Measurements from ENCODE around the gene FAM219A.
"Not testable (repeated sequence)": the region's sequence is repeated elsewhere in the genome, so short reads cannot be mapped to it uniquely, and the experiment has no call there.

FAM219A gene

DNA sequence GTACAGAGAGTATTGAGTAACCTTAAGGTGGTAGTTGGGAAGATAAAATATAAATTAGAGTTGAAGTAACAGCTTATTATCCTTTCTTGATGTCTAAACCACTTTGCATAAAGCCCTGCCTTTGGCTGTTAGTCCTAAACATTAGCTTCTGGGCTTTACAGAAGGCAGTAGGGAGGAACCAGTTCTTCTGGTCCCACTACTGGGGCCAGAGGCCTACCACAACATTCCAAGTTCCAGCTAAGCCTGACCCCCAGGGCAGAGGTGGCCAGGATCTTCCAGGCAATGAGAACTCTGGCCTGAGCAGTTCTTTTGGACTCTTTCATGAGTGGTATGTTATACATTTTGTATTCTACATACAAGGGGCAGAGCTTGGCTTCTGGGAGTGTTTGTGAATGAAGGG is 26.3 kb upstream of the FAM219A start:
- peaks cover 10% of the 10 kb centered on the region; the same call in 1 of the 2 replicates for H3K27me3 ChIP-seq (ENCODE audit: control insufficient read depth, insufficient read depth, low read length)
- H3K27ac ChIP-seq (ENCODE audit: low read depth, low read length), result no peak overlapping the region
- no peaks in the 10 kb centered on the region for H3K9me3 ChIP-seq (ENCODE audit: control insufficient read depth, insufficient read depth, low read depth, low read length)
- no peaks in the 10 kb centered on the region for H3K4me1 ChIP-seq (ENCODE audit: control insufficient read depth, insufficient read depth, low read length)
- H3K4me3 ChIP-seq (ENCODE audit: low read depth, low read length), result no peak overlapping the region
- no peaks in the 10 kb centered on the region for H3K36me3 ChIP-seq (ENCODE audit: control insufficient read depth, insufficient read depth, low read length)
- no peak overlapping the region for H3K9ac ChIP-seq (ENCODE audit: low read length)

DNA sequence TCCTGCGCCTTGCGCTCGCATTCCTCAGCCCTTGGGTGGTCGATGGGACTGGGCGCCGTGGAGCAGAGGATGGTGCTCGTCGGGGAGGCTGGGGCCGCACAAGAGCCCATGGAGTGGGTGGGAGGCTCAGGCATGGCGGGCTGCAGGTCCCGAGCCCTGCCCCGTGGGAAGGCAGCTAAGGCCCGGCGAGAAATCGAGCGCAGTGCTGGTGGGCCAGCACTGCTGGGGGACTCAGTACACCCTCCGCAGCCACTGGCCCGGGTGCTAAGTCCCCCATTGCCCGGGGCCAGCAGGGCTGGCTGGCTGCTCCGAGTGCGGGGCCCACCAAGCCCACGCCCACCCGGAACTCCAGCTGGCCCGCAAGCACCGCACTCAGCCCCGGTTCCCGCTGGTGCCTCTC is 24.4 kb upstream of the FAM219A start:
- not testable (repeated sequence) for H3K27ac ChIP-seq (ENCODE audit: low read depth, low read length); H3K27me3 ChIP-seq (ENCODE audit: control insufficient read depth, insufficient read depth, low read length)

DNA sequence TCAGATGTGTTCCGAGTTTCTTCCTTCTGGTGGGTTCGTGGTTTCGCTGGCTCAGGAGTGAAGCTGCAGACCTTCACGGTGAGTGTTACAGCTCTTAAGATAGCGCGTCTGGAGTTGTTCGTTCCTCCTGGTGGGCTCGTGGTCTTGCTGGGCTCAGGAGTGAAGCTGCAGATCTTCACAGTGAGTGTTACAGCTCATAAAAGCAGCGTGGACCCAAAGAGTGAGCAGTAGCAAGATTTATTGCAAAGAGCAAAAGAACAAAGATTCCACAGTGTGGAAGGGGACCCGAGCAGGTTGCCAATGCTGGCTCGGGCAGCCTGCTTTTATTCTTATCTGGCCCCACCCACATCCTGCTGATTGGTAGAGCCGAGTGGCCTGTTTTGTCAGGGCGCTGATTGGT is 23.2 kb upstream of the FAM219A start:
- H3K9ac ChIP-seq (ENCODE audit: low read length); H3K4me3 ChIP-seq (ENCODE audit: low read depth, low read length); H3K4me1 ChIP-seq (ENCODE audit: control insufficient read depth, insufficient read depth, low read length); H3K9me3 ChIP-seq (ENCODE audit: control insufficient read depth, insufficient read depth, low read depth, low read length); H3K27ac ChIP-seq (ENCODE audit: low read depth, low read length); H3K27me3 ChIP-seq (ENCODE audit: control insufficient read depth, insufficient read depth, low read length); H3K36me3 ChIP-seq (ENCODE audit: control insufficient read depth, insufficient read depth, low read length): not testable (repeated sequence)

More for the DNA sequence above, 24.4 kb upstream of the FAM219A start:
- H3K4me1 ChIP-seq (ENCODE audit: control insufficient read depth, insufficient read depth, low read length); H3K9me3 ChIP-seq (ENCODE audit: control insufficient read depth, insufficient read depth, low read depth, low read length); H3K36me3 ChIP-seq (ENCODE audit: control insufficient read depth, insufficient read depth, low read length); H3K9ac ChIP-seq (ENCODE audit: low read length); H3K4me3 ChIP-seq (ENCODE audit: low read depth, low read length): not testable (repeated sequence)

DNA sequence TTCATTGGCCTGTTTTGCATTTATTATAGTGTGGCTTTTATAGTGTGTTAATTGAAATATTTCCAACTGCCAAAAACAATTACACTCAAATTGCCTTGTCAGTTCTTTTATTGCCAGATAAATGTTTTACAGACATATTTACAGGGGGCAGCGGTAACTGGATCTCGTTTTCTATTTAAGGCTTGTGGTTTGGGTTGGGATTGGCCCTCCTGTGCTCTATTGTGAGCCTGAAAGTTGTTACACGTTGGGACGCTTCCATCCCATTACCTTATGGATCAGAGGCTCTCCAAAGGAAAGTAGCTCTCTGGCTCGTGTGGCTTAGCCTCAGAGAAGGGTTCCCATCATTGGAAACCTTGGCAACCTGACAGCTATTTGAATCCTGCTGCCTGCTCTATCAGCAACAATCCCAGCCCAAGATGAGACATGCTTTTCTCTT is 21.1 kb upstream of the FAM219A start:
- H3K9me3 ChIP-seq (ENCODE audit: control insufficient read depth, insufficient read depth, low read depth, low read length), result no peaks in the 10 kb centered on the region
- H3K36me3 ChIP-seq (ENCODE audit: control insufficient read depth, insufficient read depth, low read length), result no peaks in the 10 kb centered on the region
- no peaks in the 10 kb centered on the region for H3K4me1 ChIP-seq (ENCODE audit: control insufficient read depth, insufficient read depth, low read length)
- no peak overlapping the region for H3K9ac ChIP-seq (ENCODE audit: low read length)
- H3K27ac ChIP-seq (ENCODE audit: low read depth, low read length), result no peak overlapping the region
- no peaks in the 10 kb centered on the region; the same call in 1 of the 2 replicates for H3K27me3 ChIP-seq (ENCODE audit: control insufficient read depth, insufficient read depth, low read length)
- H3K4me3 ChIP-seq (ENCODE audit: low read depth, low read length), result no peak overlapping the region

DNA sequence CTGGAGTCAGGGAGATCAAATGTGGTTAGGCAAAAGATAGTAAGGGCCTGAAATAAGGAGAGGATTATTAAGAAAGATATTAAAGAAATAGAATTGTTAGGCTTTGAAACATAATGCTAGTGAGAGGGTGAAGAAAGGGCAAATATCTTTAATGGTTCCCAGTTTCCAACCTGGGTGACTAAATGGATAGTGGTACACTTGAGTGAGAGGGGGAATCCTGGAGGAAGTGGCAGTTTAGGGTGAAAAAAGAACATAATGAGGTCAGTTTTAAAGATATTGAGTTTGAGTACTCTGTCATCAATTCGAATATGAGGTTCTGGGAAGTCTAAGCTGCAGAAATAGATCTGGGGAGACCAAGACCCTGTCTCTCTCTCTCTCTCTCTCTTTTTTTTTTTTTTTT is 19.2 kb upstream of the FAM219A start:
- no peak overlapping the region for H3K9ac ChIP-seq (ENCODE audit: low read length)
- H3K4me1 ChIP-seq (ENCODE audit: control insufficient read depth, insufficient read depth, low read length), result no peaks in the 10 kb centered on the region
- H3K36me3 ChIP-seq (ENCODE audit: control insufficient read depth, insufficient read depth, low read length), result no peaks in the 10 kb centered on the region
- H3K9me3 ChIP-seq (ENCODE audit: control insufficient read depth, insufficient read depth, low read depth, low read length), result no peaks in the 10 kb centered on the region
- no peak overlapping the region for H3K27ac ChIP-seq (ENCODE audit: low read depth, low read length)
- H3K27me3 ChIP-seq (ENCODE audit: control insufficient read depth, insufficient read depth, low read length), result no peaks in the 10 kb centered on the region; the same call in 1 of the 2 replicates
- no peak overlapping the region for H3K4me3 ChIP-seq (ENCODE audit: low read depth, low read length)

DNA sequence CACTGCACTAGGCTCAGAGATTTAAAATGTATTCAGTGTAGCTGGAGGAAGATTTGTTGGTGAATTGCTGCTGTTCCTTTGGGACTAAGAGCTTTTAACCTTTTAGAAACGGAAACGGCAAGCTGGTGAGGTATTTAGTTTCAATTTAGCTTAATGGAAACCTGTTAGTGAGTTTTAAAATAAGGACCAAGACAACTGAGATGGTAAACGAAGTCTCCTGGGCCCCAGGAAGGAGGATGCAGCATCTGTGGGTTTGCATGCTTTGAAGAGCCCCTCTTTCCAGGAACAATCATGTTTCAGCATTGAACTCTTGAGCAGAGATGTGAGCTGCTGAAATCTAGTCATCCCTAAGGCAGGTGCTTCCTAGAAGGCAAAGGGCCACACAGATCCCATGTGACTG is 16.7 kb upstream of the FAM219A start:
- H3K9me3 ChIP-seq (ENCODE audit: control insufficient read depth, insufficient read depth, low read depth, low read length), result no peaks in the 10 kb centered on the region
- H3K4me1 ChIP-seq (ENCODE audit: control insufficient read depth, insufficient read depth, low read length), result no peaks in the 10 kb centered on the region
- H3K36me3 ChIP-seq (ENCODE audit: control insufficient read depth, insufficient read depth, low read length), result no peaks in the 10 kb centered on the region
- no peaks in the 10 kb centered on the region; the same call in 1 of the 2 replicates for H3K27me3 ChIP-seq (ENCODE audit: control insufficient read depth, insufficient read depth, low read length)
- no peak overlapping the region for H3K27ac ChIP-seq (ENCODE audit: low read depth, low read length)
- H3K4me3 ChIP-seq (ENCODE audit: low read depth, low read length), result no peak overlapping the region
- H3K9ac ChIP-seq (ENCODE audit: low read length), result no peak overlapping the region

DNA sequence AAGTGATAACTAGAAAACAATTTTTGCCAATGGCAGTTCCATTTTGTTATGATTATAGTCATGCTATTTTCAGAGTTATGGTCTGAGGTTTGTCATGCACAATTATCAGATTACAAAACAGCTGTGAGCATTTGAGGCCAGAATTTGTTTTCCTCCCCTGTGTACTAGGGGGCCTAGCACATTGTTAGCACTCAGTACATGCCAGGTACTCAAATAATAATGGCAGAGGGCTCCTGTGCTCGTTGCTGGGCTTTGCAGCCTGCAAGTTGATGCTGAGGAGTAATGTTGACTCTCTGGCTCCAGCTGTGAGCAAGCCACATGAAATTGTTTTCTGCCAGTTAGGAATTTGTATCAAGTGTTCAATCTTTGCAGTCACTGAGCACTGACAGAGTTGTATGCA is 7.1 kb upstream of the FAM219A start:
- H3K36me3 ChIP-seq (ENCODE audit: control insufficient read depth, insufficient read depth, low read length), result no peaks in the 10 kb centered on the region
- no peaks in the 10 kb centered on the region for H3K9me3 ChIP-seq (ENCODE audit: control insufficient read depth, insufficient read depth, low read depth, low read length)
- no peaks in the 10 kb centered on the region for H3K27me3 ChIP-seq (ENCODE audit: control insufficient read depth, insufficient read depth, low read length)
- H3K9ac ChIP-seq (ENCODE audit: low read length), result no peak overlapping the region
- H3K4me1 ChIP-seq (ENCODE audit: control insufficient read depth, insufficient read depth, low read length), result peaks cover 4% of the 10 kb centered on the region; the same call in 1 of the 2 replicates
- no peak overlapping the region for H3K27ac ChIP-seq (ENCODE audit: low read depth, low read length)
- no peak overlapping the region for H3K4me3 ChIP-seq (ENCODE audit: low read depth, low read length)

DNA sequence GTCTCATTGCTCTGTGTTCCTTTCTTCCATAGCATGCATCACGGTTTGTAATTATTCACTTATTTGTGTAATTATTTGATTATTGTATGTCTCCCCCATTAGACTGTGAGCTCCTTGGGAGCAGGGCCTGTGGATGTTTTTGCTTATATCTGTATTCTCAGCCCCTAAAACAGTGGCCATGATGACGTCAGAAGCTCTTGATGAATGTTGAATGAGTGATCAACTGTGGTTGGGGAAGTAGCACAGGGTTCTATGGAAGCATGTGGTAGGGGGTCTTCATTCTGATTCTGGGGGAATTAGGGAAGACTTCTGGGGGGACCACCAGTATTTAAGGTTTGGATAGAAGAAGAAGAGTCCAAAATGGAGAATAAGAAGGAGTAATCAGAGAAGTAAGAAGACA is 6.2 kb upstream of the FAM219A start:
- no peak overlapping the region for H3K9ac ChIP-seq (ENCODE audit: low read length)
- no peak overlapping the region for H3K4me3 ChIP-seq (ENCODE audit: low read depth, low read length)
- H3K4me1 ChIP-seq (ENCODE audit: control insufficient read depth, insufficient read depth, low read length), result peaks cover 4% of the 10 kb centered on the region; the same call in 1 of the 2 replicates
- no peak overlapping the region for H3K27ac ChIP-seq (ENCODE audit: low read depth, low read length)
- H3K9me3 ChIP-seq (ENCODE audit: control insufficient read depth, insufficient read depth, low read depth, low read length), result no peaks in the 10 kb centered on the region
- H3K27me3 ChIP-seq (ENCODE audit: control insufficient read depth, insufficient read depth, low read length), result no peaks in the 10 kb centered on the region
- no peaks in the 10 kb centered on the region for H3K36me3 ChIP-seq (ENCODE audit: control insufficient read depth, insufficient read depth, low read length)

DNA sequence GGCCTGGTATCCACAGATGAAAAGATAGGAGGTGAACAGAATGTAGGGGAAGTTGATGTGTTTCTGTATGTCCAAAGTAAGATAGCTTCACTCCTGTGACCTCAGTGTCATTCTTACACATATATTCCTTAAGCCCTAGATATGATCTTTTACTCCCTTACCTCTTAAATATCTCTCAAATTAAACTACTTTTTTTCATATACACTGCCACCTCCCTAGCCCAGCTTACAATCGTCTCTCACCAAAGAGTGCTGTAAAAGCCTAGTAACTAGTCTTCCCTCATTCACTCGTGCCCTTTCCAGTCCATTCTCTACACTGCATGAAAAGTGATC is 5.5 kb upstream of the FAM219A start:
- peaks cover 4% of the 10 kb centered on the region; the same call in 1 of the 2 replicates for H3K4me1 ChIP-seq (ENCODE audit: control insufficient read depth, insufficient read depth, low read length)
- no peaks in the 10 kb centered on the region for H3K27me3 ChIP-seq (ENCODE audit: control insufficient read depth, insufficient read depth, low read length)
- H3K36me3 ChIP-seq (ENCODE audit: control insufficient read depth, insufficient read depth, low read length), result no peaks in the 10 kb centered on the region
- no peak overlapping the region for H3K9ac ChIP-seq (ENCODE audit: low read length)
- H3K4me3 ChIP-seq (ENCODE audit: low read depth, low read length), result no peak overlapping the region
- H3K27ac ChIP-seq (ENCODE audit: low read depth, low read length), result no peak overlapping the region
- no peaks in the 10 kb centered on the region for H3K9me3 ChIP-seq (ENCODE audit: control insufficient read depth, insufficient read depth, low read depth, low read length)

DNA sequence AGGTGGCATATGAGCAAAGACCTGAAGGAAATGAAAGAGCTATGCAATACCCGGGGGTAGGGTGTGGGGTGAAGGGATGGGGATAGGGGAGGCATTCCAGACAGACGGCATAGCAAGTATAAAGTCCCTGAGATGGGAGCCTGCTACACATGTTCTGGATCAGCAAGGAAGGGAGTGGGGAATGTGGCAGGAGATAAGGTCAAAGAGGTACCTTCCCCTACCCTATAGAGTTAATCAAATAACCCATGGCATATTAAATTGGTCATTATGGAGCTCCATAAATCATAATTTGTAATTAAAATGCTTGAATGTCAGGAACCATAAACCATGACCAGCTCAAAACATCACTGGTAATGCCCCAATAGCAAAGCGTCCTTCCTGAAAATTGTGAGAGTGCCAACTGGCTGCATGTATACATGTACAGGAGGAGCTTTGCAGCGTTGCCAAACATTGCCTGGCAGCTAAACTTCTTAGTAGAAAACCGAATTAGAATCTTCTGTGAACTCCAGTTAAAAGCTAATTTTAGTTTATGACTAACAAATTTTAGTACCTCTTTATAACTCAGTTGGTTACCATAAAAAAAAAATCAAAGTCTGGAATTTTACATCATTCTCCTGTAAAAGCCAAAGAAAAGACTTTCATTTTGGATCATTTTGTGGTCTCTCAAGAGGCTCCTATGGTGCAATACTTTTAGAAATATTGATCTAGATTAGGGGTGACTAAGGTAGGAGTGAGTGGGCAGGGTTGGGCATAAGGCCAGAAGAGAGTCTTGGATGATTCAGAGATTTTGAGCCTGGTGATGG is 4.9 kb upstream of the FAM219A start:
- H3K9ac ChIP-seq (ENCODE audit: low read length), result no peak overlapping the region
- no peaks in the 10 kb centered on the region for H3K27me3 ChIP-seq (ENCODE audit: control insufficient read depth, insufficient read depth, low read length)
- no peaks in the 10 kb centered on the region for H3K9me3 ChIP-seq (ENCODE audit: control insufficient read depth, insufficient read depth, low read depth, low read length)
- H3K27ac ChIP-seq (ENCODE audit: low read depth, low read length), result no peak overlapping the region
- no peaks in the 10 kb centered on the region for H3K36me3 ChIP-seq (ENCODE audit: control insufficient read depth, insufficient read depth, low read length)
- no peak overlapping the region for H3K4me3 ChIP-seq (ENCODE audit: low read depth, low read length)
- H3K4me1 ChIP-seq (ENCODE audit: control insufficient read depth, insufficient read depth, low read length), result peaks cover 4% of the 10 kb centered on the region; the same call in 1 of the 2 replicates

DNA sequence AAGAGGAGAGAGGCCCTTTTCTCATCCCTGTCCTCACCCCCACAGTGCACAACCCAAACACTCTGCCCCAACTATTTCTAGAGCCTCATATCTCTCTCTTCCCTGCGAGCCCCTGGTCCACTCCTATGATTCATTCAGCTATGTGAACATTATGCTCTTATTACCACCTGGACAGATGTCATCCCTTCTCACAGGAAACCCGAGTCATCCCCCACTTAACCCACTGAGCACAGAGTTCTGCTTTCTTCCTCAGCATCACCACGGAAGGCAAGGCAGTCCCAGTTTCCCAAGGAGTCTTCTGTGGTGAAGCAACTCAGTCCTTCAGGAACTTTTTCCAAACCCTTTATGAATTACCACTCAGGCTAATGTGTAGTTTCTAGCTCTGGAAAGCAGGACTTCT is 1.6 kb upstream of the FAM219A start:
- H3K27me3 ChIP-seq (ENCODE audit: control insufficient read depth, insufficient read depth, low read length), result no peaks in the 10 kb centered on the region
- H3K9ac ChIP-seq (ENCODE audit: low read length), result no peak overlapping the region
- H3K36me3 ChIP-seq (ENCODE audit: control insufficient read depth, insufficient read depth, low read length), result no peaks in the 10 kb centered on the region
- H3K4me1 ChIP-seq (ENCODE audit: control insufficient read depth, insufficient read depth, low read length), result peaks cover 9% of the 10 kb centered on the region
- no peak overlapping the region for H3K27ac ChIP-seq (ENCODE audit: low read depth, low read length)
- no peak overlapping the region for H3K4me3 ChIP-seq (ENCODE audit: low read depth, low read length)
- H3K9me3 ChIP-seq (ENCODE audit: control insufficient read depth, insufficient read depth, low read depth, low read length), result no peaks in the 10 kb centered on the region
